Left lobe of liver (tissue), 2 donors: ENCODE measurements around the gene SHISA5. TPM values are rescaled to one million over a fixed set of nuclear protein-coding genes. Genes with fewer than 3 reads are reported as not detected.
"Not testable (repeated sequence)": the region's sequence is repeated elsewhere in the genome, so short reads cannot be mapped to it uniquely, and the experiment has no call there.

ENCODE experiments used
- ATAC-seq: fragments of 200-7000 bp; cut with Tn5 transposase; one replicate; pipeline ENCODE4 v1.9.1; 2020; ENCODE audit warnings: mild to moderate bottlenecking, moderate library complexity
- DNase-seq: peaks from one replicate; pipeline ENCODE4 v3.0.0-alpha.2; 2020; ENCODE audit warnings: low spot score
- total RNA-seq: library from RNA; stranded (reverse); gene quantifications from one replicate; pipeline ENCODE4 v1.2.1, GENCODE V29; 2021
- donor health status: DM: no; HTN: no; CAD: no; lungs with moderate emphysema.
- donor health status: DM: no; HTN: yes; CAD: no.

Gene SHISA5, protein sequence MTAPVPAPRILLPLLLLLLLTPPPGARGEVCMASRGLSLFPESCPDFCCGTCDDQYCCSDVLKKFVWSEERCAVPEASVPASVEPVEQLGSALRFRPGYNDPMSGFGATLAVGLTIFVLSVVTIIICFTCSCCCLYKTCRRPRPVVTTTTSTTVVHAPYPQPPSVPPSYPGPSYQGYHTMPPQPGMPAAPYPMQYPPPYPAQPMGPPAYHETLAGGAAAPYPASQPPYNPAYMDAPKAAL
- 97.9 TPM for total RNA-seq

- ATAC-seq (peak; percentile 71), DNase-seq (peak; percentile 67)
These were observed at the start of gene SHISA5 for GRCh38 chr3:48504051-48504946. Gene SHISA5, minus strand, starts transcription at chr3:48504174. Its CDS starts 80 bp downstream, at chr3:48504094.

GRCh38 chr3:48553361-48553760 lies 49.4 kb upstream of the SHISA5 start:
- ATAC-seq (no peak), DNase-seq (no peak)

DNA sequence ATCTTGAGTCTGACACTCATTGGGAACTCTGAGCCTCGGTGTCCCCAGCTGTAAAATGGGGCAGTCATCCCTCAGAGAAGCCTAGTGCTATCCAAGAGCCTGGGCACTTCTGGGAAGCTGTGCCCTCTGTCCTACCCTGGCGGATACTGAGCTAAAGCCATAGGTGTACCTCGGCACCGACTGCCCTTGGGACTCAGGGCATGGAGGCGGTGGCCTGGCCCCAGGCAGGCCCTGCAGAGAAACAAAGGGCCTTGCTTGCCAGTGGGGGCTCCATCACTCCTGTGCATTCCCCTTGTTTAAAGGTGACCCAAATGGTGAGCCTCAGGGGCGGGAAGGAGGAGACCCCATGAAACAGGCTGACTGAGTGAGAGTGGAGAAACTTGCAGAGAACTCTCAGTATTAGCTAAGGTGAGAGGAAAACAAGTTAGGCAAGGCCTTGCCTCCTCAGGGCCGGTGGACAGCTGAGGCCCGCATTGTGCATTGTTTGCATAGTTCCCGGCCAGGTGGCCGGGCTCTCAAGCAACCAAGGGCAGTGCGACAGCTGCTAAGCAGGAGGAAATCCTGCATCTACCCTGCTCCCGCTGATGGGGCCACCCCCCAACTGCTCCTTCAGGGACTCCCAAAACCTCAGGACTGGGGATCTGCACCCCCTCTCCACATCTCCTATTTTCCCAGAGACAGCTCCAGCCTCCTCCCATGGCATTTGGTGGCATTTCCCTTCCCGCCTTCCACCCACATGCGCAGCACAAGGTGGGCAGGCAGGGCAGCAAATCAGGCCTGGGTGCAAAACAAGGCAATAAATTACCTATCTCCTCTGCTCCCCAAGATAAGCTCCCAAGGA lies 48.4 kb upstream of the SHISA5 start:
- no peak for ATAC-seq
- no peak for DNase-seq

GRCh38 chr3:48551651-48552050 lies 47.7 kb upstream of the SHISA5 start:
- ATAC-seq = not testable (repeated sequence)

DNA sequence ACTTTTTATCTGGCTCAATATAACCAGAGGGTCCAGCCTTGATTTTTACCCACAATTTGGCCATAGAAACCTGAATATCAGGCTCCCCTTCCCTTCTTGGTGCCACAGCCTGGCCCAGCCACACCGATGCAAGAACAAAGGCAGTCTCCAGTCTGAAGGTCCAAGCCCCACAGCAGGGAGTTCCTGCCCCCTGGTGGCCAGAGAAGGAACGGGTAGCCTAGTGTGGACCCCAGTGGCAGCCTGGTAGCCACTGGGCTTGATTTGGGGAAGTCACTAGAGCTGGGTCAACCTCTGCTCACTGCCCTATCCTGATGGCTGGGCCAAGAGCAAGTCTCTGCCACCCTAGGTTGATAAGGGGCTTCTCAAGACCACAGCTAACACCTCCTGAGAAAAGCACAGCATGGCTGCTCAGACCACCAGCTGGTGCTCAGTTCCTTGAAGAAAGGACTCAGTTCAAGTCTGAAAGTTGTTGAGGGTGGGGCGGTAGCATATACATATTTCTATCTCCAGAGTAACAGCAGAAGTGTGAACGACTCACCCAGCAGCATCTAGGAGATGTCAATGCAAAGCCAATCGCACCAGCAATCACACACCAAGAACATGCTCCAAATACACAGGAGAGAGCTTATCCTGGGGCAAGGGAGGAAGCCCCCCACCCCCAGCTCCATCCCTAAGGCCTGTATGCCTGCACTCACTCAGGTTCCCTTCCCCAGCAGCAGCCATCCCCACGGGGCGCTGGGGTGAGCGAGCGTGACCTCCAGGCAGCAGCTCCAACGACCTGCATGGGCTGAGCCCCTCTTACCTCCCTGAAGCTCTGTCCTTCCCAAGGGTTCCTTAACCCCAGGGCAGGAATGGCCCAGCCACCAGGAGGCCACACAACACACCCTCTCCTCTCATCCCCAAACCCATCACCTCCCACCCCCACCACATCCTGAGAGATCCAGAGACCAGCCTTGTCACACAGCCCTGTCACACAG lies 45.0 kb upstream of the SHISA5 start:
- ATAC-seq = peak; percentile 98
- DNase-seq = peak; percentile 83

More at GRCh38 chr3:48551651-48552050, 47.7 kb upstream of the SHISA5 start:
- not testable (repeated sequence) for DNase-seq

DNA sequence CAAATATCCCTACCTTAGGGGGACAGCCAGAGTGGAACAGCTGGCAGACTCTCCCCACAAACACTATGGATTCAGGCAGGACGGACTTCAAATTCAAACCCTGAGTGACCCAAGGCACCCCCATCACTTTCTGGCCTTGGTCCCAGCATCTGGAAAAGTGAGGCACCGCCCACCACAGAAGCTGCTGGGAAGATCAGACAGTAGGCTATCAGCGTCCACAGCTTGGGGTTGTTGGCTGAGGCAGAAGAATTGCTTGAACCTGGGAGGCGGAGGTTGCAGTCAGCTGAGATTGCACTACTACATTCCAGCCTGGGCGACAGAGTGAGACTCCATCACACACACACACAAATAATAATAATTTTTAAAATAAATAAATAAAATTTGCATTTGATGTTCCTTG lies 44.2 kb upstream of the SHISA5 start:
- DNase-seq (no peak), ATAC-seq (no peak)

DNA sequence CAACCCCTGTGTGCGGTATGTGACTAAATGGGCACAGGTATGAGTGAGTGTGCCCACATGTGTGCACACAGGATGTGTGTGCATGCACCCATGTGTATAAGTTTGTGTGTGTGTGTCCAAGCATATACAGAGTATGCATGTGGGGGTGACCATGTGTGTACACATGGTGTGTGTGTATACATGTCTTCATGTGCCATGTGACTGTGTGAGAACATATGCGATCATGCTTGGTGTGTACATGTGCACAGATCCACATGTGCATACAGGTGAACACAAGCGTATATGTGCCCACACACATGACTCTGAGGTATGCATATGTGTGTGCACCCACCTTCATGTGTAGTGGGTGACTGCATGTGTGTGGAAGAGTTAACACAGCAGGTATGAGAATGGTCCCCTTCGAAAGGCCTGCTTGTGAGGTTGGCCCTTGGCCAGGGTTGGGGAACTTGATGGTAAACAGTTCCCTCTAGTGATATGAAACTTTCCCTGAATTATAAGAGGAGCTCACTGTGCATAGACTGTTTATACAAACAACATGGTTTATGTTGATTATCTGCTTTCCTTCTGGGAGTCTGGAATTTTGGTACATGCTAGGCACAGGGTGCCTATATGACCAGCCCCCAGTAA lies 42.3 kb upstream of the SHISA5 start:
- ATAC-seq (no peak), DNase-seq (no peak)

DNA sequence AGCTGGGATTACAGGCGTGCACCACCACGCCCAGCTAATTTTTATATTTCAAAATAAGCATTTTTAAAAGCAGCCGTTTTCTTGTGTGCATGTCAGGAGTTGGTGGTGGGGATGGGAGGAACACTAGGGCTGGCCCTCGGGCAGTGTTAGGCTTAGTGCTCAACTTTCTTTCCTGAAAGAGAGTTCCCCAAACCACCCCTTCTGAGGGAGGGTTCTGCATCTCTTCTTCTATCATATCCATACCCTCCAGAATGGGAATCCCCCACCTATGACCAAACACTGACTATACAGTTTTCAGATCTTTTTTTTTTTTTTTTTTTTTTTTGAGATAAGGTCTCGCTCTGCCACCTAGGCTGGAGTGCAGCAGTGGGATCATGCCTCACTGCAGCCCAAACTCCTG lies 40.2 kb upstream of the SHISA5 start:
- ATAC-seq (no peak), DNase-seq (no peak)

GRCh38 chr3:48543271-48543866 lies 39.4 kb upstream of the SHISA5 start:
- no peak for DNase-seq
- ATAC-seq = peak; percentile 34

GRCh38 chr3:48538451-48538850 lies 34.5 kb upstream of the SHISA5 start:
- DNase-seq (no peak), ATAC-seq (no peak)

- no peak for ATAC-seq
- DNase-seq = no peak
These were observed 32.8 kb upstream of the SHISA5 start for GRCh38 chr3:48536785-48537184.

DNA sequence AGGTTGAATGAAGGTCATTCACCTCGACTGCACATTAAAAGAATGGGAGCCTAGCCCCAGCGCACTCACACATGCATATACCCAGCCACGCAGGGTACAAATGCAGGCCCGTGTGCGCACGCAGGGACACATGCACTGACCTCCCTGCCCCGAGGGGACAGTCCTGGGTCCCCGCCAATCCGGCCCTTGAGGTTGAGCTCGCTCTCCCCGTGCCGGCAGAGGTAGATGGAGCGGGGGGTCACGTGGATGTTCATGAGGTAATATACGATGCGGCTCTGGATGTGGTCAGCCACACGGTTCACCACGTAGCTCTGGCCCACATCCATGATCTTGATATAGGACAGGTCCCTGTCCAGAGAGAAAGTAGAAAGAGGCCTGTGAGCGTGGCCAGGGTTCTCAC lies 32.1 kb upstream of the SHISA5 start:
- ATAC-seq = no peak
- no peak for DNase-seq

- DNase-seq (no peak), ATAC-seq (no peak)
These were observed 31.6 kb upstream of the SHISA5 start for GRCh38 chr3:48535578-48535977.

- ATAC-seq (no peak), DNase-seq (no peak)
These were observed 29.0 kb upstream of the SHISA5 start for GRCh38 chr3:48532977-48533337.

- DNase-seq = no peak
- ATAC-seq = no peak
These were observed 28.4 kb upstream of the SHISA5 start for GRCh38 chr3:48532271-48532976.

- ATAC-seq = not testable (repeated sequence)
These were observed 26.7 kb upstream of the SHISA5 start for GRCh38 chr3:48530701-48531100.

DNA sequence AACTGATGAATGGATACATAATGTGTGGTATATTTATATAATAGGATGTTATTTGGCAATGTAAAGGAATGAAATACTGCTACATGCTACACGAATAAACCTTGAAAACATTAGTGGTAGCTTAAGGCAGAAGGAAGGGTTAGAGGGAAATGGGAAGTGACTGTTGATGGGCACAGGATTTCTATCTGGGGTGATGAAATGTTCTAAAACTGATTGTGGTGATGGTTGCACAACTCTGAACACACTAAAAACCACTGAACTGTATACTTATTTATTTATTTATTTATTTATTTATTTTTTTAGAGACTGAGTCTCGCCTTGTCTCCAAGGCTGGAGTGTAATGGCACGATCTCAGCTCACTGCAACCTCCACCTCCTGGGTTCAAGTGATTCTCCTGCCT lies 24.8 kb upstream of the SHISA5 start:
- DNase-seq (no peak), ATAC-seq (no peak)

More at GRCh38 chr3:48530701-48531100, 26.7 kb upstream of the SHISA5 start:
- not testable (repeated sequence) for DNase-seq

DNA sequence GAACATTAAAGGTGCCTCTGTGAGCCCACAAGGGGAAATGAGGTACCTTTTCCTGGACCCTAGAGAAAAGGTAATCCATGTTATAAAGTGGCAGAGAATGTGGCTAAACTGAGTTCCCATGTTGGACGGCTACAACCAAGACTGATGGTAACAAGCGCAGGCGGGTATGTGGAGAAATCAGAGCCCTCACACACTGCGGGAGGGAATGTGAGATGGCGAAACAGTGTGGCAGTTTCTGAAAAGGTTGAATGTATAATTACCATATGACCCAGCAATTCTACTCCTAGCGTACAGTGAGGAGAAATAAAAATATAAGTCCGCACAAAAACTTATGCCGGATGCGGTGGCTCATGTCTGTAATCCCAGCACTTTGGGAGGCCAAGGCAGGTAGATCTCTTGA lies 24.1 kb upstream of the SHISA5 start:
- DNase-seq = no peak
- ATAC-seq = no peak

GRCh38 chr3:48524970-48525369 lies 21.0 kb upstream of the SHISA5 start:
- ATAC-seq (no peak), DNase-seq (no peak)
